Measurements from ENCODE around the gene HOXD3. TPM values are rescaled to one million over a fixed set of nuclear protein-coding genes. Genes with fewer than 3 reads are reported as not detected.

HOXD3 gene
- total RNA-seq: 1 to 10 TPM in 1 of 2 donors, not detected in 1; 1.0 TPM
- polyA plus RNA-seq (ENCODE audit: insufficient read length in 6 of 6): under 1 TPM; 0.15 to 0.68 (median 0.40) TPM
- long read RNA-seq, donor 1: 0 reads
- long read RNA-seq, donor 2: 0 reads
- long read RNA-seq, donor 3: 0 reads
- long read RNA-seq, donor 4: 0 reads
- long read RNA-seq, donor 5: 0 reads
- long read RNA-seq, donor 6: 0 reads
- long read RNA-seq, donor 7: 0 reads
- long read RNA-seq, donor 8: 0 reads
- long read RNA-seq, donor 9: 0 reads
- long read RNA-seq, donor 10: 0 reads
- long read RNA-seq, donor 11, partial matches to known transcripts: 0 of 2 reads
- long read RNA-seq, donor 11, other reads (novel, unspliced or antisense): 0 of 2 reads
- long read RNA-seq, donor 12: 0 reads

- Histone ChIP-seq H3K27ac (no peak within 1 kb of the TSS), H3K27me3 (peaks cover 98 to 100% of the 10 kb centered on the region in 2 donors), H3K4me3 (no peak within 1 kb of the TSS), H3K36me3 (no peaks in the 10 kb centered on the region), H3K4me1 (peaks cover 0 to 14% of the 10 kb centered on the region in 2 donors), H3K9me3 (no peaks in the 10 kb centered on the region)
- no peak for TF ChIP-seq CTCF (IDR thresholded peaks at IDR 0.05)
- ATAC-seq (no peak), DNase-seq (no peak)
- intact Hi-C loops (cut with DNase I): no loop called here
These were observed at the start of gene HOXD3 for GRCh38 chr2:176156807-176157498. HOXD3 (plus strand) TSS chr2:176157307; CDS start chr2:176169115, 11,808 bp downstream.

- DNase-seq: no peak
- Histone ChIP-seq H3K27ac (no peak overlapping the region), H3K27me3 (peaks cover 98 to 100% of the 10 kb centered on the region in 2 donors), H3K36me3 (no peaks in the 10 kb centered on the region), H3K4me1 (peaks cover 0 to 21% of the 10 kb centered on the region in 2 donors), H3K4me3 (no peak overlapping the region), H3K9me3 (no peaks in the 10 kb centered on the region)
- no peak for TF ChIP-seq CTCF (IDR thresholded peaks at IDR 0.05)
- intact Hi-C loops (cut with DNase I): no loop called here
- ATAC-seq: no peak
These were observed 49.4 kb upstream of the HOXD3 start for GRCh38 chr2:176107731-176108181.

- peaks cover 98 to 100% of the 10 kb centered on the region in 2 donors for H3K27me3 ChIP-seq
- H3K9me3 ChIP-seq: no peaks in the 10 kb centered on the region
- ATAC-seq: no peak
These were observed 47.8 kb upstream of the HOXD3 start for GRCh38 chr2:176109192-176109901.

GRCh38 chr2:176109946-176110345, 47.2 kb upstream of the HOXD3 start:
- TF ChIP-seq CTCF (IDR thresholded peaks at IDR 0.05): no peak
- no peak overlapping the region for H3K27ac ChIP-seq
- no peaks in the 10 kb centered on the region for H3K9me3 ChIP-seq
- H3K4me1 ChIP-seq: peaks cover 0 to 12% of the 10 kb centered on the region in 2 donors
- no peaks in the 10 kb centered on the region for H3K36me3 ChIP-seq
- DNase-seq (no peak), ATAC-seq (no peak)
- H3K27me3 ChIP-seq: peaks cover 98 to 100% of the 10 kb centered on the region in 2 donors
- no peak overlapping the region for H3K4me3 ChIP-seq
- intact Hi-C loops (cut with DNase I): no loop called here

More at GRCh38 chr2:176109192-176109901, 47.8 kb upstream of the HOXD3 start:
- H3K4me3 ChIP-seq: no peak overlapping the region
- DNase-seq: no peak
- H3K36me3 ChIP-seq: no peaks in the 10 kb centered on the region
- H3K27ac ChIP-seq: no peak overlapping the region
- peaks cover 0 to 18% of the 10 kb centered on the region in 2 donors for H3K4me1 ChIP-seq
- no peak for TF ChIP-seq CTCF (IDR thresholded peaks at IDR 0.05)
- intact Hi-C loops (cut with DNase I): no loop called here

Data from left lung (tissue), 14 donors.